Stimulated activated naive CD4-positive, alpha-beta T cell (primary cell): ENCODE measurements around the gene CEP162.
"Not testable (repeated sequence)": the region's sequence is repeated elsewhere in the genome, so short reads cannot be mapped to it uniquely, and the experiment has no call there.

ENCODE experiments used
- DNase-seq, 6 experiments: peaks; one replicate each; lab custom pipeline; 2025; lab: John Stamatoyannopoulos, UW

Gene CEP162

GRCh38 chr6:84227434-84228197, at the start of gene CEP162:
TSS of gene CEP162 (minus strand) at chr6:84227643. CDS start at chr6:84226393, 1,250 bp downstream.
- peak; percentile 81 to 94 (median 93) for DNase-seq

- DNase-seq: no peak
Measured at GRCh38 chr6:84274856-84275255, 47.4 kb upstream of the CEP162 start.

GRCh38 chr6:84273048-84273809, 45.8 kb upstream of the CEP162 start:
- no peak for DNase-seq

- no peak for DNase-seq
Measured at GRCh38 chr6:84272298-84272697, 44.9 kb upstream of the CEP162 start.

- no peak for DNase-seq
Measured at GRCh38 chr6:84271061-84271716, 43.7 kb upstream of the CEP162 start.

GRCh38 chr6:84269947-84270733, 42.7 kb upstream of the CEP162 start:
- no peak for DNase-seq

GRCh38 chr6:84268781-84269180, 41.3 kb upstream of the CEP162 start:
- no peak for DNase-seq

GRCh38 chr6:84263557-84263956, 36.1 kb upstream of the CEP162 start:
- DNase-seq: no peak

GRCh38 chr6:84260926-84261325, 33.5 kb upstream of the CEP162 start:
- no peak for DNase-seq

GRCh38 chr6:84260196-84260595, 32.8 kb upstream of the CEP162 start:
- DNase-seq: no peak

- DNase-seq: no peak
Measured at GRCh38 chr6:84258866-84259265, 31.4 kb upstream of the CEP162 start.

- no peak for DNase-seq
Measured at GRCh38 chr6:84258268-84258667, 30.8 kb upstream of the CEP162 start.

GRCh38 chr6:84255641-84256040, 28.2 kb upstream of the CEP162 start:
- DNase-seq: no peak

GRCh38 chr6:84253380-84253779, 25.9 kb upstream of the CEP162 start:
- DNase-seq: no peak

GRCh38 chr6:84251891-84252539, 24.6 kb upstream of the CEP162 start:
- no peak for DNase-seq

- no peak for DNase-seq
Measured at GRCh38 chr6:84249724-84250123, 22.3 kb upstream of the CEP162 start.

- not testable (repeated sequence) for DNase-seq
Measured at GRCh38 chr6:84244416-84245081, 17.1 kb upstream of the CEP162 start.

- DNase-seq: no peak
Measured at GRCh38 chr6:84243240-84243639, 15.8 kb upstream of the CEP162 start.

- no peak for DNase-seq
Measured at GRCh38 chr6:84242265-84242664, 14.8 kb upstream of the CEP162 start.

- no peak for DNase-seq
Measured at GRCh38 chr6:84228198-84228543, 728 bp upstream of the CEP162 start.

- no peak for DNase-seq
Measured at GRCh38 chr6:84227044-84227433, 404 bp downstream of the CEP162 start.
